ENCODE results near the gene DYSF. TPM values are rescaled to one million over a fixed set of nuclear protein-coding genes. Genes with fewer than 3 reads are reported as not detected.

Gene DYSF
- total RNA-seq, 1 donor from 2014 or later: 0.12 TPM

DNA sequence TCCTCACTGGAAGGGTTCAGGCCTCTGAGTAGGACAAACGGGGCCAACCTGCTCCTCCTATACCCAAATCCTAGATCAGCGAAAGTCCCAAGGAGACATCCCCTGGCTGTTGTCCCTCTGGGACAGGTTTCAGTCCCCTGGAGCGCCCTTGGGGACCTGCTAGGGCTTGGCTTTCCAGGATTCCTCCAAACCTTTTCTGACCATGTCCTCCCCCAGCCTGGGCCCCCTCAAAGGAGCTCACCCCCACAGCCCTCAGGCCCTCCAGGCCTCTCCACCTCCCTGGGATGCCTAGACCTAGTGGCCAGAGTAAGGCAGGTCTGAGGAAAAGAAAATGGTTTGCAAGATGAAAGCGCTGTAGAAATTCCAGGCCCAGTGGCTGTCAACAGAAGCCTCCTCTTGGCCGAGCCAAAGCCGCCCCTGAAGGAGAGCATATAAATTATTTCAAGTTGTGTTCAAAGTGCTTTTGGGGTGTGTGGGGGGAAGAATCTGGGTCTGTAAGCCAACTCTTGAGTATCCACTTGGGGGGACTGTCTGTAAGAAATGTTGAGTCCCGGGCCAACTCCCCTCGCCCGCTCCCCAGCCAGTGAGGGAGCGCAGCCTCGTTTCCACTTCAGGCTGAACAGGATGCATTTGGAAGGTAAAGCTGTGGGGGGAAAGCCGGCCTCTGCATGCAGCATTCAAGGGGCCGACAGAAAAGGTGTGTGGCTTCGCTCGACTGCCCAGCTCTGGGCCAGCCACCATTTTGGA is 158.6 kb downstream of the DYSF start:
- intact Hi-C loops (cut with micrococcal nuclease): loop anchor here (2.0 kb wide), 1 partner anchor 187 kb away; no protein-coding TSS in a partner anchor

DNA sequence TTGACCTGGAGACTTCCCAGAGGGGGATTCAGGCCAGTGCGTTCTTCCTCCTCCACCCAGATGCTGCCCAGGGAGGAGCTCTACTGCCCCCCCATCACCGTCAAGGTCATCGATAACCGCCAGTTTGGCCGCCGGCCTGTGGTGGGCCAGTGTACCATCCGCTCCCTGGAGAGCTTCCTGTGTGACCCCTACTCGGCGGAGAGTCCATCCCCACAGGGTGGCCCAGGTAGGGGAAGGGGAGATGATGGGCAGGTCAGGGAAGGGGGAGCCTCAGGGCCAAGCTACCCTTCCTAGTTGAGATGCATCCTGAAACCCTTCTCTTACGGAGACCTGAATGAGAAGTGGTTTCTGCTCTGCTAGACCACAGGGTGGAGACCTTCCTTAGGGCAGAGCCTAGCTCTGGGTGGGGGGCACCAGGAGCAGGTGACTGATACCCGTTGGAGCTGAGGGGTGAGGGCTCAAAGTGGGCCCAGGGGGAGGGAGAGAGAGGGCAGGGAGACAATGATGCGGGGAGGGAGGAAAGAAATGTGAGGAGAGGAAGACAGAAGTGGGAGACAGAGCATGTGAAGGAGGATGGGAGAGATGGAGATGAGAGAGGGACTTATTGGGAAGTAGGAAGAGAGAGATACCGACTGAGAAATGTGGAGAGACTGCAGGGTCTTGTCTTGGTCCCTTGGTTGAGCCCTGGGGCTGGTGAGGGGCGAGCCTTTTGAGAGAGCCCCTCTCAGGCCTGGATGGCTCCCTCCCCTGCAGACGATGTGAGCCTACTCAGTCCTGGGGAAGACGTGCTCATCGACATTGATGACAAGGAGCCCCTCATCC is 159.4 kb downstream of the DYSF start:
- intact Hi-C loops (cut with micrococcal nuclease): no loop called here

DNA sequence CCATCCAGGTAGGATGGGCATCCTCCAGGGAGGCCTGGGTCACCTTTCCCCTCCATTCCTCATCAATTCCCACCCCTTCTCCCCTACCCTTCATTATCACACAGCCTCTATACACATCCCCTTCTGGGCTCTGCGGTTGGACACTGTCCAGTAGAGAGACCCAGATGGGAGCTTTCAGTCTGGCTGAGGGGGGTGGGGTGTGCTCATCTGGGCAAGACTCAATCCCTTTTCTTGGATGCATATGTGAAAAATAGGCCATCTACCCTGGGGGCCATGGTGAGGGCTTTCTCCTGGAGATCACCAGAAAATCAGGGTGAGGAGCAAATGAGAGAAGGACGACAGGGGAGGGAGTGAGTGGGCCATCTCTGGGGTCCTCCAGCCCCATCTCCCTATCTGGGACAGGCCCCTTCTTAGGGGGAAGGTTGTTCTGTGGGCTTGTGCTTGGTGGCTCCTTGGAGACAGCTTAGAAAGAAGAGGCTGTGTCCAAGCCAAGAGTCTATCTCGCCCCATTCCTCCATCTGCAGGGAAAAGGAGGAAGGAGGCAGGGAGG is 160.1 kb downstream of the DYSF start:
- intact Hi-C loops (cut with micrococcal nuclease): no loop called here

GRCh38 chr2:71613953-71614925 is 160.9 kb downstream of the DYSF start:
- intact Hi-C loops (cut with micrococcal nuclease): no loop called here

DNA sequence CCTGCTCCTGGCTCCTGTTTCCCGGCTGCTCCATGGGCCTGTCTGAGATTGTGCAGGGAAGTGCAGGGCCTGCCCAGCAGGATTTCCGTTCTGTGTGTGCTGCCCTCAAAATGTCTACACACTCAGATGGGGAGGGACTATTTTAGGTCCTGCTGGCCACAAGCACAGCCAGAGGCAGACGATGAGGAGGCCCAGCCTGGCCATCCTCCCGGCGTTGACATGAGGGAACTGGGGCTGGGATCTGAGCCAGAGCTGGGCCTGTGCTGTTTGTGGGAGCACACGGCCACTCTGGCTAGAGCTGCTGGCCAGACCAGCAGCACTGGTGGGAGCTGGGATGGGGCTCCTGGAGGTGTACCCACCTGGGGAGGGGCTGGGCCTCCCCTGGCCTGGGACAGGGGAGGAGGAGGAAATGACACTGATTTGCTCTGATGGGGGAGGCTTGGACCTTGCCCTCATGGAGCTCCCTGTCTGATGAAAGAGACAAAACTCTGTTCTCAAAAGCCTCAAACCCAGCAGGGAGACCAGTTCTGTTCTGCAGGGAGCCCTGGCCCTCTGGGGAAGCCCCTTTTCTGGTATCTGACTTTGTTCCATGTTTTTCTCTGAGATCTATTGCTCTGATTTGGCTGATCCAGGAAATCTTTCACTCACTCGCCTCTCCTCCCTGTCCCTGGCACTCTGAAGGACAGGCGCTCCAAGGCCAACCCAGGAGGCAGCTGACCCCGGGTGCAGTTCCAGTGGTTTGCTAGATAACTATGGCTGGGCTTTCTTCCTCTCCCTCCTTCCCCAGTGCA is 161.8 kb downstream of the DYSF start:
- intact Hi-C loops (cut with micrococcal nuclease): no loop called here

- intact Hi-C loops (cut with micrococcal nuclease): no loop called here
Observed at GRCh38 chr2:71615767-71616730, 162.7 kb downstream of the DYSF start.

- intact Hi-C loops (cut with micrococcal nuclease): no loop called here
Observed at GRCh38 chr2:71617266-71617665, 163.9 kb downstream of the DYSF start.

GRCh38 chr2:71618327-71619113 is 165.2 kb downstream of the DYSF start:
- intact Hi-C loops (cut with micrococcal nuclease): no loop called here

- intact Hi-C loops (cut with micrococcal nuclease): no loop called here
Observed at GRCh38 chr2:71619230-71619741, 165.9 kb downstream of the DYSF start.

- intact Hi-C loops (cut with micrococcal nuclease): no loop called here
Observed at GRCh38 chr2:71620116-71620515, 166.8 kb downstream of the DYSF start.

- intact Hi-C loops (cut with micrococcal nuclease): no loop called here
Observed at GRCh38 chr2:71620851-71621251, 167.5 kb downstream of the DYSF start.

DNA sequence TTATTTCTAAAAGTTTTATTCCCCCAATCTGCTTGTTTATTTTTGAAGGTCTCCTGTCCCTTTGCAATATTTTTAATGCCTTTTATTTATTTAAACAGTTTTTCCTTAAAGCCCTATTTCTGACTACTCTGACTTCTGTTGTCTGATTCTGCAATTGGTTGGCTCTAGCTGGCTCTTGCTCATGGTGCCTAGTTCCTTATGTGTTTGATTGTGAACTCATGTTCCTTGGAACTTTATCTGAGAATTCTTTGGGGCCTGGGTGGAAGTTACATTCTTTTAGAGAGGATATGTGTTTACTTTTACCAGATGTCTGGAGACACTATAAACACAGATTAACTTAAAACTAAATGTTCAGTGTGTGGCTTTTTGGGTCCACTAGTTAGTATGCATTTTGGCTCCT is 175.9 kb downstream of the DYSF start:
- intact Hi-C loops (cut with micrococcal nuclease): no loop called here

DNA sequence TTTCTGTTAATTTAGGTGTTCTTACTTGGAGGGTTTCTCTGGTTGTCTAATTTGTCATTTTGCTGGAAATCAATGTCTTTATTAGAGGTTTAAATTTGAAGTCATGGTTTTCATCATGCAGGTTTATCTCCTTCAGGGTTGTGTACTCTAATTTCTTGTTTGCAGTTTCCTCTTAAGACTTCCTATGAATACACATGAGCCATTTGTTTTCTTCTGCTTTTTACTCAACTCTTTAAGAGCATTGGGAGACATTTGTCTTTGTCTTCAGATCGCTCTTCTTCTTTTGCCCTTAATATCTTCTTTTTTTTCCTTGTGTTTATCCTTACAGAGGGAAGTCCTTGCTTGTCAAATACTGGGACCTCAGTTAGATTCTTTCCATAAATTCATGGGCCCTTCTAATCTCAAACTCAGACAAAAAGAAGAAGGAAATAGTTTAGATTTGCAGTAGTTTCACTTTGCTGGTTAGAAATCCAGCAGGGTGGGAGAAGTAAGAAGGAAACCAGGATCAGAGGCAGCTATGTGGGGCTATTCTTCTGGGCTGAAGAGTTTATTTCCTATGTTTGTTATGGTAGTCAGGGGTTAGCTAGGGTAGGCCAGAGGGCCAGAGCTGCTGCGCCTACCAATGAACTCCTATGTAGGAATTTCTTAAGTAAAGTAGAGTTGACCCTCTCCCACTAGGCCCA is 176.6 kb downstream of the DYSF start:
- intact Hi-C loops (cut with micrococcal nuclease): no loop called here

GRCh38 chr2:71630454-71631328 is 177.3 kb downstream of the DYSF start:
- intact Hi-C loops (cut with micrococcal nuclease): no loop called here

DNA sequence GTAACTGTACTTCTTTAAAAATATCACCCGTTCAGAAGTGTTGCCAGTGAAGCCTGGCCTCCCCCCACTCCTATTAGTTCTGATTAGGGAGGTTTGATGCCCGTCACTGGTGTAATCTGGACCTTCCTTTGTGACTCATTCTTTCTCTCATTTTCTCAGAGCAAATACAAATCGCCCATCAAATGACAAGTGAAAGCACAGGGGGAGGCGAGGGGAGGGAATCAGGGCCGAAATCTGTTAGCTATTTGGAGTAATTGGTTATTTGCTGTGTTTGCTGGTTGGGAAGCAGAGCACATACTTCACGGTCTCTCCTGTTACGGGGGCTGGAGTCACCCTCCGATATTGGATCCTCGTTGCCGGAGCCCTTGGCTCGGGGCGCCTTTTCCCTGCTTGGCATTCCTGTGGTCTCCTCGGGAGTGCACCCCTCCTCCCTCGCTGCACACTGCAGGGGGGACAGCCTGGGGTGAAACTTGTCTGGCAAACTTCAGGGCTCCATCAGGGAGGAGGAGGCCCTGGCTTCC is 178.1 kb downstream of the DYSF start:
- intact Hi-C loops (cut with micrococcal nuclease): no loop called here

- intact Hi-C loops (cut with micrococcal nuclease): no loop called here
Observed at GRCh38 chr2:71633086-71633485, 179.7 kb downstream of the DYSF start.

All from T-helper 1 cell treated with Interleukin-12 subunit alpha and Interleukin-12 subunit beta and Interleukin-4 antibody, amounts not matched to agents 30 ng/mL and 1 ng/mL, for 36 hours (primary cell).